GM19239 (cell line): ENCODE results near the gene CCDC106.

ENCODE experiments used
- DNase-seq: peaks from one replicate; pipeline ENCODE4 v3.0.0; 2011; ENCODE audit warnings: low spot score; ENCODE audit not compliant: insufficient read length
- FAIRE-seq: peaks from 2 replicates; lab custom pipeline; 2011; peaks lifted over from hg19 to GRCh38; lab: Jason Lieb, UNC

Gene CCDC106

DNA sequence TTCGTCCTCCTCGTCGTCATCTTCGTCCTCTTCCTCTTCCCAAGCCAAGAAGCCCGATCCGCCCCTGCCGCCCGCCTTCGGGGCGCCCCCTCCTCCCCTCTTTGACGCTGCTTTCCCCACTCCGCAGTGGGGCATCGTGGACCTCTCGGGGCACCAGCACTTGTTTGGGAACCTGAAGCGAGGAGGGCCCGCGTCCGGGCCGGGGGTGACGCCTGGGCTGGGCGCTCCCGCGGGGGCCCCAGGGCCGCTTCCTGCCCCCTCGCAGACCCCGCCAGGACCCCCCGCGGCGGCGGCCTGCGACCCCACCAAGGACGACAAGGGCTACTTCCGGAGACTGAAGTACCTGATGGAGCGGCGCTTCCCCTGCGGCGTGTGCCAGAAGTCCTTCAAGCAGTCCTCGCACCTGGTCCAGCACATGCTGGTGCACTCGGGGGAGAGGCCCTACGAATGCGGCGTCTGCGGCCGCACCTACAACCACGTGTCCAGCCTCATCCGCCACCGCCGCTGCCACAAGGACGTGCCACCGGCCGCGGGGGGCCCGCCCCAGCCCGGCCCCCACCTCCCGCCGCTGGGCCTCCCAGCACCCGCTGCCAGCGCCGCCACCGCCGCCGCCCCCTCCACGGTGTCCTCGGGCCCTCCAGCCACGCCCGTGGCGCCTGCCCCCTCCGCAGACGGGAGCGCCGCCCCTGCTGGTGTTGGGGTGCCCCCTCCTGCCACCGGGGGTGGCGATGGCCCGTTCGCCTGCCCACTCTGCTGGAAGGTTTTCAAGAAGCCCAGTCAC is 33.9 kb upstream of the CCDC106 start:
- DNase-seq (no peak), FAIRE-seq (no peak)

DNA sequence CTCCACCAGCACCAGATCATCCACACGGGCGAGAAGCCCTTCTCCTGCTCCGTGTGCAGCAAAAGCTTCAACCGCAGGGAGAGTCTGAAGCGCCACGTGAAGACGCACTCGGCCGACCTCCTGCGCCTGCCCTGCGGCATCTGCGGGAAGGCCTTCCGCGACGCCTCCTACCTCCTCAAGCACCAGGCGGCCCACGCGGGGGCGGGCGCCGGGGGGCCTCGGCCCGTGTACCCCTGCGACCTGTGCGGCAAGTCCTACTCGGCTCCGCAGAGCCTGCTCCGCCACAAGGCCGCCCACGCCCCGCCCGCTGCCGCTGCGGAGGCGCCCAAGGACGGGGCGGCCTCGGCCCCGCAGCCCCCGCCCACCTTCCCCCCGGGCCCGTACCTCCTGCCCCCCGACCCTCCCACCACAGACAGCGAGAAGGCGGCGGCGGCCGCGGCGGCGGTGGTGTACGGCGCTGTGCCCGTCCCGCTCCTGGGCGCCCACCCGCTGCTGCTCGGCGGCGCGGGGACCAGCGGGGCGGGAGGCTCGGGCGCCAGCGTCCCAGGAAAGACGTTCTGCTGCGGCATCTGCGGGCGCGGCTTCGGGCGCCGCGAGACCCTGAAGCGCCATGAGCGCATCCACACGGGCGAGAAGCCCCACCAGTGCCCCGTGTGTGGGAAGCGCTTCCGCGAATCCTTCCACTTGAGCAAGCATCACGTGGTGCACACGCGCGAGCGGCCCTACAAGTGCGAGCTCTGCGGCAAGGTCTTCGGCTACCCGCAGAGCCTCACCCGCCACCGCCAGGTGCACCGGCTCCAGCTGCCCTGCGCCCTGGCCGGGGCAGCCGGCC is 33.1 kb upstream of the CCDC106 start:
- FAIRE-seq, result no peak

DNA sequence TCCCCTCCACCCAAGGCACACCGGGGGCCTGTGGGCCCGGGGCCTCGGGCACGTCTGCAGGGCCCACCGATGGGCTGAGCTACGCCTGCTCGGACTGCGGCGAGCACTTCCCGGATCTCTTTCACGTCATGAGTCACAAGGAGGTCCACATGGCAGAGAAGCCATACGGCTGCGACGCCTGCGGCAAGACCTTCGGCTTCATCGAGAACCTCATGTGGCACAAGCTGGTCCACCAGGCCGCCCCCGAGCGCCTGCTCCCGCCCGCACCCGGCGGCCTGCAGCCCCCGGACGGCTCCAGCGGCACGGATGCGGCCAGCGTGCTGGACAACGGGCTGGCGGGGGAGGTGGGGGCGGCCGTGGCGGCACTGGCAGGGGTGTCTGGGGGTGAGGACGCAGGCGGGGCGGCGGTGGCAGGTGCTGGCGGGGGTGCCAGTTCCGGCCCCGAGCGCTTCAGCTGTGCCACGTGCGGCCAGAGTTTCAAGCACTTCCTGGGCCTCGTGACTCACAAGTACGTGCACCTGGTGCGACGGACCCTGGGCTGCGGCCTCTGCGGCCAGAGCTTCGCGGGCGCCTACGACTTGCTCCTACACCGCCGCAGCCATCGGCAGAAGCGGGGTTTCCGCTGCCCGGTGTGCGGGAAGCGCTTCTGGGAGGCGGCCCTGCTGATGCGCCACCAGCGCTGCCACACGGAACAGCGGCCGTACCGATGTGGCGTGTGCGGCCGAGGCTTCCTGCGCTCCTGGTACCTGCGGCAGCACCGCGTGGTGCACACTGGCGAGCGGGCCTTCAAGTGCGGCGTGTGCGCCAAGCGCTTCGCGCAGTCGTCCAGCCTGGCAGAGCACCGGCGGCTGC is 32.2 kb upstream of the CCDC106 start:
- DNase-seq (no peak), FAIRE-seq (no peak)

More for the DNA sequence above, 33.1 kb upstream of the CCDC106 start:
- DNase-seq, result no peak

DNA sequence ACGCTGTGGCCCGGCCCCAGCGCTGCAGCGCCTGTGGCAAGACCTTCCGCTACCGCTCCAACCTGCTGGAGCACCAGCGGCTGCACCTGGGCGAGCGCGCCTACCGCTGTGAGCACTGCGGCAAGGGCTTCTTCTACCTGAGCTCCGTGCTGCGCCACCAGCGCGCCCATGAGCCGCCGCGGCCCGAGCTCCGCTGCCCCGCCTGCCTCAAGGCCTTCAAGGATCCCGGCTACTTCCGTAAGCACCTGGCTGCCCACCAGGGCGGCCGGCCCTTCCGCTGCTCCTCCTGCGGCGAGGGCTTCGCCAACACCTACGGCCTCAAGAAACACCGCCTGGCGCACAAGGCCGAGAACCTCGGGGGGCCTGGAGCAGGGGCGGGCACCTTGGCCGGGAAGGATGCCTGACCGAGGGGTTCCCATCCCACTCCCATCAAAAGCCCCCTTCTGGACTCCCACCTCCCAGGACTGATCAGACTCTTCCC is 31.6 kb upstream of the CCDC106 start:
- FAIRE-seq (no peak), DNase-seq (no peak)

DNA sequence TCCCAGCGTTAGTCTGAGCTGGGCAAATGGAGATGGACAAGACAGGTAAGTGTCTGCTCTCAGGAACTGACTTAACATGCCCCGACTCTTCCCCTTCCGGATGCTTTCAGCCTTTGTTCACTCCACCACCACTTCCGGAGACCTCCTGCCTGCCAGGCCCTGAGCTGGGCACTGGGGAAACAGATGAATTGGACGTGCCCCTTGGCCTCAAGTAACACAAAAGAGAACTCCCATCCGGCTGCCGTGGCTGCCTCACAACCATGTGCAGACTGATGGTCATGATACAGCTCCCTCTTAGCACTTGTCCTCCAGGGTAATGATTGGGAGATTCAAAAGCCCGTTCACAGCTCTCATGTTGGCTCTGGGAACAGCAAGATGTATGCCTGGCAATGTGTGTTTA is 30.6 kb upstream of the CCDC106 start:
- no peak for DNase-seq
- no peak for FAIRE-seq

DNA sequence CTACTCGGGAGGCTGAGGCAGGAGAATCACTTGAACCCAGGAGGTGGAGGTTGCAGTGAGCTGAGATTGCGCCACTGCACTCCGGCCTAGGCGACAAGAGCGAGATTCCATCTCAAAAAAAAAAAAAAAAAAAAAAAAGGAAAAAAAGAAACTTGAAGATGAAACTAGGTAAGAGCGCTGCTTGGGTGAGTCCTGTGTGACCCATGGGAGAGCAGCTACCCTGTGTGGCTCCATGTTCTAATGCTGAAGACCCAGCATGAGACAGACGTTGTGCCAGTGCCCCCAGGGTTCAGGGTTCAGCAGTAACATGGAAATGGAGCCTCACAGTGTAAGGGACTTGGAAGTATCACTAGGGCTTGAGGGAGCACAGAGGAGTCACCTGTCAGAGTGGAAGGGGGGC is 29.6 kb upstream of the CCDC106 start:
- FAIRE-seq, result no peak
- no peak for DNase-seq

DNA sequence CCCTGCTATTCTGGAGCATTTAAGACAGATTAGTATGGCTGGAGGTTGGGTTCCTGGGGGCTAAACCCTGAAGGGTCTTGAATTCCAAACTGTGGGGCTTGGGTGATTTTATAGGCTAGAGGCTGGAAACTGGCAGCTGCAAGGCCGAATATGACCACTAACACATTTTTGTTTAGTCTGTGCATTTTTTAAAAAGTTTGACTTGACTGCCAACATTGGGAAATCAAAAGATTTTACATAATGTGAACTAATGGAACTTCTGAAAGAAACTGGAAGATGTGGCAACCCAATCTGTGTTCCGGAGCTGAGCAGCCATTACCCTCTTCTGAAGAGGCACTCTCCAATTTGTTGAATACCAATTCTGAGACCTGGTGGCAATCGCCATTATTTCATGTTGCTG is 28.7 kb upstream of the CCDC106 start:
- no peak for FAIRE-seq
- no peak for DNase-seq

DNA sequence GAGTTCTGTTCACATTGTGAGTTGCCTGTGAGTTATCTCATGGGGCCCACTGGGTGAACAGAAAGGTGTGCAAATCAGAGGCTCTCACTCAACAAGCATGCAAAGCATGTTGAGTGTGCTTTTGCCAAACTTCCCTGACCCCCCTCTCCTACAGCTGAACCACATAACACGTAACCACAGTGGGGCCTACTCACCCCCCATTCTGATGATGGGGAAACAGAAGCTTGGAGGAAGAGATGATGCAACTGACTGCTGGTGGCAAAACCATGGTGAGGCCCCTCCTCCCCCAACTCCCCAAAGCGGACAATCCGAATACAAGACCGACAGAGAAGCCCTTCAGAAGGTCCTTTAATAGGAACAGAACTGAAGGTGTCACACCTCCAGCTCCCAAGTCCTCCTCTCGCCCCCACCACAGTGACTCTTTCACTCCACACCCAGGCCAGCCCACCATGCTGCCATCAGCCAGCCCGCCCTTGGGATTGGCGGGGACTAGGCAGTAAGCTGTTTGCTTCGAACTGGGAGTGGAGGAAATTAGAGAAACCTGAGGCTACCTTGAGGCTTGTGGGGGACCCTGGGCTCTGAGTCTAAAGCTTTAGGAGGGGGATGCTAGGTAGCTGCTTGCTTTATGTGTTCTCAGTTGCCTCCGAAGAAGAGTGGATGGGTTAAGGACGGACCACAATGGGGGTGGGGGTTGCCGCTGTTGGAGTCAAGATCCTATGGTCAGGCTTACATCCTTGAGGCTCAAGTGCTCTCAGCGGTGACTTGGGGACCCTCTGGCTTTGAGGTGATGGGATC is 27.4 kb upstream of the CCDC106 start:
- FAIRE-seq (no peak), DNase-seq (no peak)

DNA sequence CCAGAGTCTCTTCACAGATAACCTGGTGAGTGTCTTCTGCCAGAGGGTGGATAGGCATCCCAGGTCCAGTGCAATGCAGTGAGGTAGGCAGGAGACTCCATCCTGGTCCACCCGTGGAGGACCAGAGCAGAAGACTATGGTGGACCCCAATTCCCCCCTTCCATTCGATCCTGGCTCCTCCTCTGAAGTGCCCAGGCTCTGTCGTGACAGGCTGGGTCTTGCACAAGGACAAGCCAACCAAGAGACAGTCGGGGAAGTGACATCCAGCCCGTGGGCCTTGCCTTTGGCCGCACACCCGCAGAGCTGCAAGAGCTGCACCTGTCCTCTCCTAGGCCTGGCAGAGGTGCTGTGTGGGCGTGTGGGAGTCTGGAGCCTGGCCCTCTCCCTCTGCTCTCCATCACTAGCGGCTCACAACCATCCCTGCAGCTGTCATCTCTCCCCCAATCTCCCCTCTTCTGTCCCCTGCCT is 26.8 kb upstream of the CCDC106 start:
- FAIRE-seq, result no peak
- no peak for DNase-seq

DNA sequence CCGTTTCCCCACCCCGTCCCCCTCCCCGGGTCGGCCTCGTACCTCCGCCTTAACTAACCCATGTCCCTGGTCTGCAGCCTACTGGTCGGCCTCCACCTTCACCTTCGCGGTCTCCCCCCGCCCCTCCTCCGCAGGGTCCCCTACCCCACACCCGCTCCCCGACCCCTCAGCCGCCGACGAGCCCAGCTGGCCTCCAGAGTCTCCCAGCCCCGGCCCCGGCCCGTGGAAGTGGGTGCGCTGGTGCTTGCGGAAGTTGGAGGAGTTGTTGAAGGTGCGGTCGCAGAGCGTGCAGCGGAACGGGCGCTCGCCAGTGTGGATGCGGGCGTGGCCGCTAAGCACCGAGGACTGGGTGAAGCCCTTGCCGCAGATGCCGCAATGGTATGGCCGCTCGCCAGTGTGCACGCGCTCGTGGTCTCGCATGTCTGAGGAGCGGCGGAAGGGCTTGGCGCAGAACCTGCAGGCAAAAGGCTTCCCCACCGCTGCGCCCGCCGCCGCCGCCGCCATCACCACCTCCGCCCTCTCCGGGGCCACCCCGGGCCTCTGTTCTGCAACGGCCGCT is 26.3 kb upstream of the CCDC106 start:
- FAIRE-seq, result no peak
- no peak for DNase-seq

DNA sequence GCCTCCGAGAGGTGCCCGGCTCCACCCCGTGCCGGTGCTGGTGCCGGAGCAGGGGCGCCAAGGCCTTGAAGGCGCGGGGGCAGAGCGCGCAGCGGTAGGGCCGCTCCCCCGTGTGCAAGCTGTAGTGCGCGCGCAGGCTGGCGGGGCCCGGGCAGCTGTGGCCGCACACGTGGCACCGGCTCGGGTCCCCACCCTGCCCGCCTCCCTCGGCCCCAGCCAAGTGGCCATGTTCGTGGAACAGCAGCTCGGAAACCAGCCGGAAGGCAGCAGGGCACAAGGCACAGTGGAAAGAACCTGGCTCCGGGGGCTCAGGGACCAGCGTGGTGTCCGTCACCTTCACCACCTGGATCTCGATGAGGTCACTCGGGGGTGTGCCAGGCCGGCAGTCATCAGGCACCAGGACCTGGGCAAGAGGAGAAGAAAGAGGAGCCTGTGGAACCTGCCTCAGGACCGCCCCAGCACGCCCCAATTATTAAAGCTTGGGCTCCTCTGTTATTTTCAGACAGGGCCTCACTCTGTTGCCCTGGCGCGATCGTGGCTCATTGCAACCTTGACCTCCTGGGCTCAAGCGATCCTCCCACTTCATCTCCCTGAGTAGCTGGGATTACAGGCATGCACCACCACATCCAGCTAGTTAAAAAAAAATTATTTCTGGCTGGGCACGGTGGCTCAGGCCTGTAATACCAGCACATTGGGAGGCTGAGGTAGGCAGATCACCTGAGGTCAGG is 25.6 kb upstream of the CCDC106 start:
- DNase-seq, result no peak
- no peak for FAIRE-seq

DNA sequence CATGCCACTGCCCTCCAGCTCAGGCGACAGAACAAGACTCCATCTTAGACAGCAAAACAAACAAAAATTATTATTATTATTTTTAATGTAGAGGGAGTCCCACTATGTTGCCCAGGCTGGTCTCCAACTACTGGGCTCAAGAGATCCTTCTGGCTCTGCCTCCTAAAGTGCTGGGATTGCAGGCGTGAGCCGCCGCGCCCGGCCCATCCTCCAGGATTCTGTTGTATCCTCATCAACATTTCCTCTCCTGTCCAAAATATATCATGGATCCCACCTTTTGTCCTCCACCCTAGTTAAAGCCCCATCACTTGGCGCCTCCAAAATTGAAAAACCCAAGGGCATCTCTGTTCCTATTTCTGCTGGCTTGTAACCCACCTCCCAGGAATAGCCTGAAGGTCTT is 24.9 kb upstream of the CCDC106 start:
- no peak for FAIRE-seq
- no peak for DNase-seq

DNA sequence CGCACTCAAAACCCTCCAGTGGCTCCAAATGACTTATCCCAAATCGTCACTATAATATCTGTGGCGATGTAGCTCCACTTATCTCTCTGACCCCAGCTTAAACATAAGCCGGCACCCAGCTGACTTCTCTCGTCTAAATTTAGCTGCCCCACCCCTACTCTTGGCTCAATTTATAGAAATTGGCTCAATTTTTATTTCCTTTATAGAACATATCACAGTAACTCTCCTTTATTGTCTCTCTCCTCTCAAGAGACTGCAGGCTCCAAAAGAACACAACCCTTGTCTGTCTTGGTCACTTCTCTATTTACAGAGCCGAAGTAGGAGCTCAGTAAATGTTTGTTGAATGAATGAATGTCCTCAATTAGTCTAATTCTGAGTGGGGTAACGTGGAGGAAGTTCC is 24.5 kb upstream of the CCDC106 start:
- no peak for FAIRE-seq
- no peak for DNase-seq

DNA sequence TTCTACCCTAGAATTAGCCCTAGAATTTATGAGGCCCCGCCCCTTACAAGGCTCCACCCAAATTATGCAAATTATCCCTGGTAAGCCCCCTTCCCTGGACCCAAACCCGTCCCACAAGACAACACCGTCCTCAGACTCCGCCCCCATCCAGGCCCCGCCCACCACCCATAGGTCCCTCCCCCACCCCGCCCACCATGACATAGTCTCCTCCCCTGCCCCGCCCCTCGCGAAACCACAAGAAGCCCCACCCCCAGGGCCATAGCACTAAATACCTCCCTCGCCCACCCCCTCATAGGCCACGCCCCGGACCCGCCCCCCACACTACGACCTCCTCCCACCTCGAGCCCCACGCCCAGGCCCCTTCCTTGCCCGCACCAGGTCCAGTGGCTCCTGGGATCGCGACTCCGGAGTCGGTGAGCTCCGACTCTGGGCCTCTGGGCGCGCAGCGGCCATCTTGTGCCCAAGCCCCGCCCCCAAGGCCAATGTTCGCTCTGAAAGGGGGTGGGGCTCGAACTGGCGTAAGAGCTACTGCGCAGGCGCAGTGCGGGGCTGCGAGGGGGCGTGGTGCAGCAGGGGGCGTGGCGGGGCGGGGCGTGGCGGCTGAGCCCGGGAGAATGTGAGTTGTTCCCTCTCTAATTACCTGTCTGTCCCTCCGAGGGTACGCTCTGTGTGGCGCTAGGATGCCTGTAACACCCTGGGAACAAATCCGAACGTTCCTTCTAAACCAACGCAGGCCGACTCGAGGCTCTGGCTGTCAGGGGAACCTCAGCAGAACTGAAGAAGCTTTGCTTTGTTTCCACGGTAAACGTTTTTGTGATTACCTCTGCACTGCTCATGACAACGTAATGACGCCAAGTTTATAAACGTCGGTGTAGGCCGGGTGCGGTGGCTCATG is 23.7 kb upstream of the CCDC106 start, which contains the start of gene ZNF784:
Gene ZNF784 (minus strand): TSS at position 458 of the 895 bp plus-strand sequence. CDS start 5 bp downstream, at position 453.
- peak; percentile 98 for FAIRE-seq

DNA sequence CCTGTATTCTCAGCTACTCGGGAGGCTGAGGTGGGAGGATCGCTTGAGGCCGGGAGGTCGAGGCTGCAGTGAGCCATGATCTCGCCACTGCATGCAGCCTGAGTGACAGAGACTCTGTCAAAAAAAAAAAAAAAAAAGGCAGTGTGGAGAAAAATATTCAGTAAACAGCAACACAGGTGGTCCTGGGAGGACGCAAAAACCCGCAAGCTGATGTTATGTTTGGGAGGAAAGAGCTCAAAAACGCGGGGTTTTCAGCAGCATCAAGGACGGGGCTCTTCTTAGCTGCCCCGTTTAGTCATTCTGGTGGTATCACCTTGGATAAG is 23.0 kb upstream of the CCDC106 start:
- DNase-seq, result no peak
- FAIRE-seq, result no peak

More for the DNA sequence above, 23.7 kb upstream of the CCDC106 start, which contains the start of gene ZNF784:
- DNase-seq, result peak; percentile 93

DNA sequence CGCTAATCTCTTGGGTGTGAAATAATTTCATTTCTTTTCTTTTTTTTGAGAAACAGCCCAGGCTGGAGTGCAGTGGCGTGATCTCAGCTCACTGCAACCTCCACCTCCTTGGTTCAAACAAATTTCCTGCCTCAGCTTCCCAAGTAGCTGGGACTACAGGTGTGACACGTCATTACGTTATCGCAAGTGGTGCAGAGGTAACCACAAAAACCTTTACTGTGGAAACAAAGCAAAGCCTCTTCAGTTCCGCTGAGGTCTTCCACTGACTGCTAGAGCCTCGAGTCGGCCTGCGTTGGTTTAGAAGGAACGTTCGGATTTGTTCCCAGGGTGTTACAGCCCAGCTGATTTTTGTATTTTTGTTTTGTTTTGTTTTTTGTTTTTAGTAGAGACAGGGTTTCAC is 21.7 kb upstream of the CCDC106 start:
- no peak for FAIRE-seq
- DNase-seq, result no peak

DNA sequence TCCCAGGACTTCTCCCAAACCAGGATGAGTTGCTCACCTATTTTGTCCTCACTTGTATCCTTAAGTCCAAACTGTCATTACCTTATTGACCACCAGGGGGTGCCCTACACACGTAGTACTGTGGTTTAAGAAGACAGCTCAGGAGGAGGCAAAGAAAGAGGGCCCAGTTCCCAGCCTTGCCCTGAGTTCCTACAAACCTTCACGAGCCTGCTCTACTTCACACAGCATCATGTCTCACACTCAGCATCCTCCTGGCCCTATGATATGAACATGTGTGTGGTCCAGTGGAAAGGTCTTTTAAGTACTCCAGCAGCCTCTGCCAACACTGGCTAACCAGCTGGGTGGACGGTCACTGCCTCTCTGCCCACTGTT is 15.6 kb upstream of the CCDC106 start:
- FAIRE-seq (peak; percentile 84), DNase-seq (no peak)

DNA sequence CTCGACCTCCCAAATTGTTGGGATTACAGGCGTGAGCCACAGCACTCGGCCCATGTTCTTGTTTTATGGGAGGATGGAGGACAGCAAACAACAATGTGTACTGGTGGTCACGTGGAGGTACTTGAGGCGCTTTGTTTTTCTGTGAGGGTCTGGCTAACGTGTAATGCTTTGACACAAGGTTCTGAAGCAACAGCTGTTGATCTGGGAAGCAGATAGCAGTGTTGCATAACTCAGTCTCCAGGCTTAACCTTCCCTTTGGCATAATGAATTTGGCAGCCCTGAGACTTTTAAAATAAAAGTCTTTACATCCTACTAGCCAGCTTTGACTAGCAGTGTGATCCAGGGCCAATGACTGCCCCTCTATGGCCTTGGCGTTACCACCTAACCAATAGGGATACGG is 14.2 kb upstream of the CCDC106 start:
- no peak for DNase-seq
- no peak for FAIRE-seq
